ENCODE data around the gene CTAG1B. TPM values are rescaled to one million over a fixed set of nuclear protein-coding genes. Genes with fewer than 3 reads are reported as not detected.
"Not testable (repeated sequence)": the region's sequence is repeated elsewhere in the genome, so short reads cannot be mapped to it uniquely, and the experiment has no call there.

Gene CTAG1B
- total RNA-seq, 2 donors from 2014 or later: not detected

DNA sequence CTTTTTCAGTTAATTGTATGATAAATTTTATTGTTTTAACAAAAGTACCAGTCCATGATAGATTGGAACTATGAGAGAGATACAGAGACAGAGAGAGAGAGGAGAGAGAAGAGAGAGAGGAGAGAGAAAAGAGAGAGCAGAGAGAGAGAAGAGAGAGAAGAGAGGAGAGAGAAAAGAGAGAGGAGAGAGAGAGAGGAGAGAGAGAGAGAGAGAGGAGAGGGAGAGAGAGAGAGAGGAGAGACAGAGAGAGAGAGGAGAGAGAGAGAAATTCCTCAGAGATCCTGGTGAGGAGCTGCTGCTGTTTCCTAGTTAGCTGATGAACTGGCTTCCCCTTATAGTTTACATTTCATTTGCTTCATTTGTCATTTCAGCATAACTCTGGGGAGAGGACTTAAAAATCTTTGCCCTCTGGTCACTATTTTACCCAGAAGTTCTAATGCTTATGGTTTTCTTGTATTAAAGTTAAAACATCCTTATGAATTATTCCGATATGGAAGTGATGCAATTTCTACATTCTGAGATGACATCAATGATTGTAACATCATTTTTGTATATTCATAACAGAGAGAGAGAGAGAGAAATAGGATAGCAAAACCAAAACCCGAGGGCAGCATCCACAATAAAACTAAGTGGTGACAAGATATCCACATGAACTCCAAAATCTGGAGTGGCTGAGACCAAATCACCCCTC, 23.4 kb downstream of the CTAG1B start:
- Mint-ChIP-seq H3K36me3 (ENCODE audit: insufficient read depth in 2 of 2) (peaks cover 0 to 3% of the 10 kb centered on the region in 2 donors), H3K9me3 (peaks cover 3% of the 10 kb centered on the region in 2 donors), H3K27me3 (ENCODE audit: low read depth) (peaks cover 36% of the 10 kb centered on the region), H3K27ac (no peak overlapping the region), H3K4me1 (ENCODE audit: low read depth) (peaks cover 16% of the 10 kb centered on the region), H3K4me3 (no peak overlapping the region)
- ATAC-seq (replicated peaks in 1 of 2) (peak in 1 of 2 donors; percentile 15), DNase-seq (no peak)

DNA sequence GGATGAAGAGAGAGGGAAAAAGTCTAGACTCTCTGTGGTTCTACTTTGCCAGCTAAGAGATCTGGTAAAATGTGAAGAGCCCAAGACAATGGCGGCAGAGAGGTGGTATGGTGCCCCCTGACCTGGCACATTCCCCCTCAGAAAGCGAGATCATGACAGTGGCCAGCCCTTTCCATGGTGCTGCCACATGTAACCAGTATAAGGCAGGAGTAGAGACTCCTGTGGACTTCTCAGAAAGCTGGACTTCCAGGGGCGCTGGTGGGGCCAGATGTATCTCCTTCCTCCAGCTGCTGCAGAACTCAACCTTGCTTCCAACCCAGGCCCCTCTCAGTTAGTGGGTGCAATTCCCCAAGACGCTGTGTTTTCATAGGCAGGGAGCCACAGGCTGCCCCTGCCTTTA, 24.6 kb downstream of the CTAG1B start:
- Mint-ChIP-seq H3K4me3 (no peak overlapping the region), H3K27ac (no peak overlapping the region), H3K4me1 (ENCODE audit: low read depth) (peaks cover 10% of the 10 kb centered on the region), H3K27me3 (ENCODE audit: low read depth) (peaks cover 36% of the 10 kb centered on the region), H3K9me3 (peaks cover 3% of the 10 kb centered on the region in 2 donors), H3K36me3 (ENCODE audit: insufficient read depth in 2 of 2) (peaks cover 0 to 3% of the 10 kb centered on the region in 2 donors)
- no peak for DNase-seq
- no peak for ATAC-seq (replicated peaks in 1 of 2)

DNA sequence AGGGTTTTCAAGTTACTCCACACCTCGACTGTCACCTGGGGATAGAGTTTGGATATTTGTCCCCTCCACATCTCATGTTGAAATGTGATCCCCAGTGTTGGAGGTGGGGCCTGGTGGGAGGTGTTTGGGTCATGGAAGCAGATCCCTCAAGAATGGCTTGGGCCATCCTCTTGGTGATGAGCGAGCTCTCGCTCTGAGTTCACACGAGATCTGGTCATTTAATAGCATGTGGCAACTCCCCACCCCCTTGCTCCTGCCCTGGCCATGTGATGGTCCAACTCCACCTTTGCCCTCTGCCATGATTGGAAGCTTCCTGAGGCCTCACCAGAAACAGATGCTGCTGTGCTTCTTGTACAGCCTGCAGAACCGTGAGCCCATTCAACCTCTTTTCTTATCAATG, 25.9 kb downstream of the CTAG1B start:
- Mint-ChIP-seq H3K27ac (no peak overlapping the region), H3K36me3 (ENCODE audit: insufficient read depth in 2 of 2) (peaks cover 0 to 3% of the 10 kb centered on the region in 2 donors), H3K4me3 (no peak overlapping the region), H3K27me3 (ENCODE audit: low read depth) (peaks cover 36% of the 10 kb centered on the region), H3K9me3 (peaks cover 3% of the 10 kb centered on the region in 2 donors), H3K4me1 (ENCODE audit: low read depth) (peaks cover 10% of the 10 kb centered on the region)
- ATAC-seq (replicated peaks in 1 of 2): no peak
- DNase-seq: no peak

DNA sequence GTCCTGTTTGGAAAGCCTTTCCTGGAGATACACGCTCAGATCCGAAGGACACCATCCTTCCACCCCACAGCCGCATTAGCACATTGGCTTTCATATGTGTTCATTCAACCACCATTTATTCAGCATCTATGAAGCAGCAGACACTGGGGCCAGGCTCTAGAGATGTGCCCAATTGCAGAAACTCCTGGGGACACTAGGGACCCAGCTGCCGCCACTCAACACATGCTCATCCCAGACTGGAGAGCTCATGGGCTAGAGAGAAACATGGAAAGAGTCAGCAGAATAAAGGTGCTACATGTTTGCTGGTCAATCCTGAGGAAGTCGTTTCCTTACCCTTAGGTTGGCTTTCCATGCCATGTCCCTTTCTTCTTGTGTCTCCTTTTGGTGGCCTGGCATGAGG, 26.6 kb downstream of the CTAG1B start:
- Mint-ChIP-seq H3K36me3 (ENCODE audit: insufficient read depth in 2 of 2) (peaks cover 0 to 3% of the 10 kb centered on the region in 2 donors), H3K27ac (no peak overlapping the region), H3K9me3 (peaks cover 3% of the 10 kb centered on the region in 2 donors), H3K4me3 (no peak overlapping the region), H3K27me3 (ENCODE audit: low read depth) (peaks cover 31% of the 10 kb centered on the region), H3K4me1 (ENCODE audit: low read depth) (peaks cover 10% of the 10 kb centered on the region)
- DNase-seq (no peak), ATAC-seq (replicated peaks in 1 of 2) (no peak)

DNA sequence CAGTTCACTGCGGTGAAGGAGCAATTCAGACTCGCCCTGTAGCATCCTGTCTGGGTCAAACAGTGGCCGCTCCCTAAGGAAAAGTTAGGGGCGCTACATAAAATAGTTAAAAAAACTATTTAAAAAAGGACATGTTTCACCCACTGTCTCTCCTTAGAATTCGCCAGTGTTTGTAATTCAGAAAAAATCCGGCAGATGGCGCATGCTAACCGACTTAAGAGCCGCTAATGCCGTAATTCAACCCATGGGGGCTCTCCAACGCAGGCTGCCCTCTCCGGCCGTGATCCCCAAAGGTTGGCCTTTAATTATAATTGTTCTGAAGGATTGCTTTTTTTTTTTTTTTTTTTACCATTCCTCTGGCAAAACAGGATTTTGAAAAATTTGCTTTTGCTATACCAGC, 28.7 kb downstream of the CTAG1B start:
- not testable (repeated sequence) for H3K4me3 Mint-ChIP-seq; H3K9me3 Mint-ChIP-seq; H3K36me3 Mint-ChIP-seq (ENCODE audit: insufficient read depth in 2 of 2); DNase-seq; ATAC-seq (replicated peaks in 1 of 2); H3K27ac Mint-ChIP-seq; H3K4me1 Mint-ChIP-seq (ENCODE audit: low read depth)
- H3K27me3 Mint-ChIP-seq (ENCODE audit: low read depth): peaks cover 19% of the 10 kb centered on the region

DNA sequence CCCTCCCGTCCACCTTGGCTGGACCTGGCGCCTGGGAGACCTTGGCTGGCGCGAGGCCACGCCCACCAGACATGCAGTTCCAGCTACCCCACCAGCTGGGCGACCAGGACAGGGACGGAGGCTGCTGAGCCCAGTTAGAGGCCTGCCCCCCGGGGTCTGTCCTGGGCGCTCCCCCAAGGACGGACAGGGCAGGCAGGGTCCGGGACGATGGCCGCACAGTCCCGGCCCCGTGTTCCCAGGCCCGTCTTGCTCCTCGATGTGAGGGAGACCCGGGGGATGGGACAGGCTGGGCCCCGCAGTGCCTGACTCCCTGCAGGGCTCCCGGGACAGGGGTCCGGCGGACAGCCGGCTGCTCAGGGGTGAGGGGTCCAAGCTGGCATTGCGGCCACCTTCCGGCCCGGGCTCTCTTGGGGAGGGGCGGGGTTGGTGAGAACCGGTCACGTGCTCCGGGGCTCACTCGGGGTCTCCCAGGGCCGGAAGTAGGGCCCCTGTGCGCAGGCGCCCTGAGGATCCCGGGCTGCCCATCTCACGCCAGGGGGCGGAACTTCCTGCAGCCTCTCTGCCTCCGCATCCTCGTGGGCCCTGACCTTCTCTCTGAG, 34.4 kb downstream of the CTAG1B start, which contains the start of gene CTAG1A:
TSS of gene CTAG1A (plus strand) at position 549 of the 599 bp plus-strand sequence. CDS start 74 bp downstream, outside the sequence.
- H3K4me3 Mint-ChIP-seq; H3K27ac Mint-ChIP-seq; ATAC-seq (replicated peaks in 1 of 2); DNase-seq; H3K27me3 Mint-ChIP-seq (ENCODE audit: low read depth); H3K9me3 Mint-ChIP-seq; H3K4me1 Mint-ChIP-seq (ENCODE audit: low read depth); H3K36me3 Mint-ChIP-seq (ENCODE audit: insufficient read depth in 2 of 2): not testable (repeated sequence)

DNA sequence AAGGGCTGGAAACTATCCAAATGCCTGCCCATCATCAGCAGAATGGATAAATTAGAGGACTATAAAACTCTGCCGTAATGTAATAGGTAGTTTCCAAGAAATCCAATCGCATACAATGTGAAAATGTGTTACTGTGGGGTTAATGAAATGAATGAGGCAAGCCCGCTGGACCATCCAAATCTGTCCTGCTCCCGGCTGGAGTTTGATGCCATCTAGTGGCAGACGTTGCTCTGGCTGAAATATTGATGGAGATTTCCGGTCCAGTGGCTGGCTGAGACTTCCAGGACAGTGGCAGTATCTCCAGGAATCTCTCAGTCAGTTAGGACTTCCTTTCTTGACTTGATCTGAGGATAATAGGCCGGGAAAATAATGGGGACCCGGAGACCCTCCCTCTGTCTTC, 36.1 kb downstream of the CTAG1B start:
- not testable (repeated sequence) for H3K4me3 Mint-ChIP-seq; H3K27me3 Mint-ChIP-seq (ENCODE audit: low read depth); H3K4me1 Mint-ChIP-seq (ENCODE audit: low read depth); DNase-seq; H3K27ac Mint-ChIP-seq; H3K9me3 Mint-ChIP-seq; H3K36me3 Mint-ChIP-seq (ENCODE audit: insufficient read depth in 2 of 2)
- peak in 1 of 2 donors; percentile 43 for ATAC-seq (replicated peaks in 1 of 2)

DNA sequence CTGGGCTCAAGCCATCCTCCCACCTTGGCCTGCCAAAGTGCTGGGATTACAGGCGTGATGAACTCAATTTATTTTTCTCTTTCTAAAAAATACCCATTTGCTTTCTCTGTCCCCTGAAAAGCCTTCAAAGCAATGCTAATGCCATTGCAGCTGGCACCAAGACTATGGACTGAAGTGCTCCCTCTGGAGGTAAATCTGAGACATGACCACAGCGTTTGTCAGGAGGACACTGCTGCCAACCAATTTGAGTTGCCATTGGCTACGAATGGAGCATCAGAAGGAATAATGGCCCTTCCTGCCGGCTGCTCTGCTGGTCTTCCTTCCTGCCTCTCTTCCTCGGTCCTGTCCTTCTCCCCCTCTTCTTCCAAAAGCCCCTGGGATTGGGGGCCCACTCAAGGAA, 44.0 kb downstream of the CTAG1B start:
- not testable (repeated sequence) for H3K27ac Mint-ChIP-seq; H3K4me3 Mint-ChIP-seq; DNase-seq; H3K9me3 Mint-ChIP-seq; H3K4me1 Mint-ChIP-seq (ENCODE audit: low read depth); H3K36me3 Mint-ChIP-seq (ENCODE audit: insufficient read depth in 2 of 2); H3K27me3 Mint-ChIP-seq (ENCODE audit: low read depth)
- ATAC-seq (replicated peaks in 1 of 2): peak; percentile 58 to 60

DNA sequence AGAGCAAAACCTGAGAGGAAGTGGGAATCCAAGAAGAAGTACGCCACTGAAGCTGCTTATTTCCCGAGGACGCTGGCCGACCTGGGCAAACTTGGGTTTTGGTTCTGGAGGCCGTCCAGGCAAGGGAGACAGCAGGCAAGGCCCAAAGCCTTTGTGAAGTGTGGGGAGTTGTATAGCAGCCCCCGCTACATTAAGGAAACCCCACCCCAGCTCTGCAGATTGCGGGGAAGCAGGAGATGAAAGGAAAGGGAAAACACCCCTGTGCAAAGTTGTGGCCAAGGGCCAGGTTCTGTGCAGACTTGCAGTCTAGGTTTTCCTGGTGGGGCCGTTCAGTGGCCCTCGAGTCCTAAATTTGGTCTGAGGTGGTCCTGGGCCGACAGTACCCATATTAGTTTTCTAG, 46.0 kb downstream of the CTAG1B start:
- not testable (repeated sequence) for H3K27me3 Mint-ChIP-seq (ENCODE audit: low read depth); H3K4me3 Mint-ChIP-seq; H3K27ac Mint-ChIP-seq; DNase-seq; H3K36me3 Mint-ChIP-seq (ENCODE audit: insufficient read depth in 2 of 2); ATAC-seq (replicated peaks in 1 of 2); H3K9me3 Mint-ChIP-seq; H3K4me1 Mint-ChIP-seq (ENCODE audit: low read depth)

DNA sequence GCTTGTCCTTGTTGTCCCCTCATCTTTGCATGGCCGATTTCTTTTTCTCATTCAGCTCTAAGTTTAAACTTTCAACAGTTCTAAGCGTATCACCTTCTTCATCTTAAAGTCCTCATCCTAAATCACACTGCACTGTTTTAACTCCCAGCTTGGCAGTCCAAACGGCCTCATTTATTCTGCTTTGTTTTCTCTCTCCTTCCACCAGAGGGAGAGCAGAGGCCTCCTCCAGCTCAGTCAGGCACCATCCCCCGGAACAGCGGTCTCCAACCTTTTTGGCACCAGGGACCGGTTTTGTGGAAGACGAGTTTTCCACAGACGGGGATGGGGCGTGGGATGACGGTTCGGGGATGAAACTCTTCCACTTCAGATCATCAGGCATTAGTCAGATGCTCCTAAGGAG, 48.7 kb downstream of the CTAG1B start:
- H3K4me3 Mint-ChIP-seq; H3K36me3 Mint-ChIP-seq (ENCODE audit: insufficient read depth in 2 of 2); H3K9me3 Mint-ChIP-seq; H3K4me1 Mint-ChIP-seq (ENCODE audit: low read depth); ATAC-seq (replicated peaks in 1 of 2); H3K27me3 Mint-ChIP-seq (ENCODE audit: low read depth); DNase-seq; H3K27ac Mint-ChIP-seq: not testable (repeated sequence)

Other genes starting within 250 kb of the CTAG1B start
- 100 to 1,000 TPM; 755 to 777 TPM for gene FLNA, start 244.6 kb downstream of the CTAG1B start, total RNA-seq
- gene EMD, start 240.0 kb downstream of the CTAG1B start, total RNA-seq: 10 to 100 TPM; 91.0 to 92.9 TPM
- 1,000 to 10,000 TPM; 3,958 to 4,635 TPM for gene RPL10, start 220.9 kb downstream of the CTAG1B start, total RNA-seq
- 10 to 100 TPM in 1 of 2 donors, 1 to 10 TPM in 1; 9.3 to 11.4 TPM for gene DNASE1L1, start 210.0 kb downstream of the CTAG1B start, total RNA-seq
- gene TAFAZZIN, start 207.7 kb downstream of the CTAG1B start, total RNA-seq: 100 to 1,000 TPM in 1 of 2 donors, 10 to 100 TPM in 1; 89.0 to 106 TPM
- gene ATP6AP1, start 190.6 kb downstream of the CTAG1B start, total RNA-seq: 10 to 100 TPM; 37.0 to 38.7 TPM
- gene GDI1, start 182.1 kb downstream of the CTAG1B start, total RNA-seq: 100 to 1,000 TPM; 115 to 118 TPM
- gene FAM50A, start 175.1 kb downstream of the CTAG1B start, total RNA-seq: 10 to 100 TPM; 49.6 to 56.6 TPM
- gene PLXNA3, start 161.0 kb downstream of the CTAG1B start, total RNA-seq: 10 to 100 TPM; 39.4 to 42.9 TPM
- gene LAGE3, start 140.0 kb downstream of the CTAG1B start, total RNA-seq: 10 to 100 TPM; 34.3 to 35.8 TPM
- 10 to 100 TPM; 45.0 to 53.5 TPM for gene UBL4A, start 132.7 kb downstream of the CTAG1B start, total RNA-seq
- 10 to 100 TPM; 19.9 to 25.1 TPM for gene SLC10A3, start 128.7 kb downstream of the CTAG1B start, total RNA-seq
- 10 to 100 TPM; 31.2 to 32.9 TPM for gene FAM3A, start 103.0 kb downstream of the CTAG1B start, total RNA-seq
- gene G6PD, start 72.4 kb downstream of the CTAG1B start, total RNA-seq: 10 to 100 TPM; 46.9 to 47.3 TPM
- 10 to 100 TPM; 38.4 to 39.4 TPM for gene IKBKG, start 71.7 kb downstream of the CTAG1B start, total RNA-seq
- not detected for gene CTAG1A, start 34.1 kb downstream of the CTAG1B start, total RNA-seq
- not detected for gene CTAG2, start 34.3 kb upstream of the CTAG1B start, total RNA-seq
- 1 to 10 TPM; 6.2 to 8.4 TPM for gene GAB3, start 131.8 kb upstream of the CTAG1B start, total RNA-seq
- 100 to 1,000 TPM in 1 of 2 donors, 10 to 100 TPM in 1; 92.7 to 111 TPM for gene DKC1, start 143.6 kb upstream of the CTAG1B start, total RNA-seq
- gene MPP1, start 186.2 kb upstream of the CTAG1B start, total RNA-seq: 10 to 100 TPM; 29.5 to 37.1 TPM
- not detected for gene SMIM9, start 215.4 kb upstream of the CTAG1B start, total RNA-seq

All from activated T-cell treated with anti-CD3 and anti-CD28 coated beads, Interleukin-2, amount 50 U/mL, for 72 hours (primary cell).